ENCODE results near the gene BDKRB2.

DNA sequence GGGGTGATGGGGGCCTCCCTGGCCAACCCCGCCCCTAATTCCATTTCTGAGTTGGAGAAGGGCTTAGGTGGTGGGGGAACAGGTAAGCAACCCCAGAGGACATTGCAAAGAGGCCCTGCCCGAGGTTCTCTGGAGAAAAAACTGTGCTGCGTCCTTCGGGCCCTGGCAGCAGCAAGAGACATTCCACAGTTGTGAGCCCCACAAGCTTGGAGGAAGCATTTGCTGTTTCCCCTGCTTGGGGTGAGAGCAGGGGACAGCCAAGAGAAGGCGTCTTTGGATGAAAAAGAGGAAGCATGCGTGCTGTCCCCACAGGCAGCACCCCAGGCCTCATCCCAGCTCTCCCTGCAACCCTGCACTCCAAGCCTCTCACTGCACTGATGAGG is 1.3 kb downstream of the BDKRB2 start:
- TF ChIP-seq, protein P1, sequence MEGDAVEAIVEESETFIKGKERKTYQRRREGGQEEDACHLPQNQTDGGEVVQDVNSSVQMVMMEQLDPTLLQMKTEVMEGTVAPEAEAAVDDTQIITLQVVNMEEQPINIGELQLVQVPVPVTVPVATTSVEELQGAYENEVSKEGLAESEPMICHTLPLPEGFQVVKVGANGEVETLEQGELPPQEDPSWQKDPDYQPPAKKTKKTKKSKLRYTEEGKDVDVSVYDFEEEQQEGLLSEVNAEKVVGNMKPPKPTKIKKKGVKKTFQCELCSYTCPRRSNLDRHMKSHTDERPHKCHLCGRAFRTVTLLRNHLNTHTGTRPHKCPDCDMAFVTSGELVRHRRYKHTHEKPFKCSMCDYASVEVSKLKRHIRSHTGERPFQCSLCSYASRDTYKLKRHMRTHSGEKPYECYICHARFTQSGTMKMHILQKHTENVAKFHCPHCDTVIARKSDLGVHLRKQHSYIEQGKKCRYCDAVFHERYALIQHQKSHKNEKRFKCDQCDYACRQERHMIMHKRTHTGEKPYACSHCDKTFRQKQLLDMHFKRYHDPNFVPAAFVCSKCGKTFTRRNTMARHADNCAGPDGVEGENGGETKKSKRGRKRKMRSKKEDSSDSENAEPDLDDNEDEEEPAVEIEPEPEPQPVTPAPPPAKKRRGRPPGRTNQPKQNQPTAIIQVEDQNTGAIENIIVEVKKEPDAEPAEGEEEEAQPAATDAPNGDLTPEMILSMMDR (IDR thresholded peaks at IDR 0.05): no peak
- TF ChIP-seq POLR2AphosphoS5 (IDR thresholded peaks at IDR 0.05) (no peak), EP300 (IDR thresholded peaks at IDR 0.05) (no peak)
